GM18870 (cell line): Measurements from ENCODE around the gene LHX8.
"Not testable (repeated sequence)": the region's sequence is repeated elsewhere in the genome, so short reads cannot be mapped to it uniquely, and the experiment has no call there.

Experiments used
- ATAC-seq: cut with Tn5 transposase; IDR thresholded peaks from one replicate; pipeline ENCODE4 v1.9.1; 2021; ENCODE audit warnings: moderate library complexity; ENCODE audit not compliant: unreplicated experiment

LHX8 gene

GRCh38 chr1:75133750-75134646, at the start of gene LHX8:
TSS of gene LHX8 (plus strand) at chr1:75134388. CDS start at chr1:75136615, 2,227 bp downstream.
- no peak for ATAC-seq

GRCh38 chr1:75085931-75086330, 48.3 kb upstream of the LHX8 start:
- no peak for ATAC-seq

GRCh38 chr1:75087278-75087677, 46.9 kb upstream of the LHX8 start:
- ATAC-seq = no peak

GRCh38 chr1:75092141-75092540, 42.0 kb upstream of the LHX8 start:
- no peak for ATAC-seq

GRCh38 chr1:75097654-75098053, 36.5 kb upstream of the LHX8 start:
- no peak for ATAC-seq

- no peak for ATAC-seq
Measured at GRCh38 chr1:75099581-75099980, 34.6 kb upstream of the LHX8 start.

GRCh38 chr1:75100481-75101092, 33.6 kb upstream of the LHX8 start:
- no peak for ATAC-seq

- ATAC-seq = not testable (repeated sequence)
Measured at GRCh38 chr1:75112362-75112951, 21.7 kb upstream of the LHX8 start.

- no peak for ATAC-seq
Measured at GRCh38 chr1:75115654-75116053, 18.5 kb upstream of the LHX8 start.

GRCh38 chr1:75123756-75124155, 10.4 kb upstream of the LHX8 start:
- ATAC-seq = no peak

- ATAC-seq = no peak
Measured at GRCh38 chr1:75124510-75124909, 9.7 kb upstream of the LHX8 start.

GRCh38 chr1:75125161-75125726, 8.9 kb upstream of the LHX8 start:
- ATAC-seq = no peak

- no peak for ATAC-seq
Measured at GRCh38 chr1:75126611-75127101, 7.5 kb upstream of the LHX8 start.

- no peak for ATAC-seq
Measured at GRCh38 chr1:75127916-75128717, 6.1 kb upstream of the LHX8 start.

- ATAC-seq = no peak
Measured at GRCh38 chr1:75129660-75129982, 4.6 kb upstream of the LHX8 start.

- no peak for ATAC-seq
Measured at GRCh38 chr1:75129983-75130789, 4.0 kb upstream of the LHX8 start.

GRCh38 chr1:75130865-75131564, 3.2 kb upstream of the LHX8 start:
- no peak for ATAC-seq

- no peak for ATAC-seq
Measured at GRCh38 chr1:75131565-75132241, 2.5 kb upstream of the LHX8 start.
